Measurements from ENCODE around the gene C1QL2. TPM values are rescaled to one million over a fixed set of nuclear protein-coding genes. Genes with fewer than 3 reads are reported as not detected.
A peak's percentile ranks its signal among the peaks of the same experiment; 100 is the strongest.

C1QL2 gene
- total RNA-seq, 1 experiment from 2014 or later = 0.81 TPM

- Histone ChIP-seq H2BK120ac (ENCODE audit: low read depth, low read length, poor library complexity, severe bottlenecking) (no peak overlapping the region), H3K9ac (ENCODE audit: extremely low read depth, insufficient read length, low read length) (no peak overlapping the region), H2BK15ac (ENCODE audit: low read depth, low read length) (no peak overlapping the region), H3K18ac (ENCODE audit: insufficient read length, low read depth, low read length) (peak overlapping the region; percentile 50), H3K79me1 (ENCODE audit: insufficient read depth, low read depth, low read length, poor library complexity, severe bottlenecking) (no peaks in the 10 kb centered on the region), H3K4me1 (ENCODE audit: insufficient read depth, low read length) (peaks cover 16% of the 10 kb centered on the region), H4K8ac (replicated peaks; ENCODE audit: insufficient read length, low read depth, low read length) (no peak overlapping the region), H2BK20ac (ENCODE audit: low read depth, low read length, poor library complexity, severe bottlenecking) (no peak overlapping the region), H3K27ac (ENCODE audit: insufficient read length, low read depth, low read length) (no peak overlapping the region), H2AFZ (ENCODE audit: low read length) (no peak overlapping the region), H4K5ac (ENCODE audit: insufficient read length, low read depth, low read length) (no peak overlapping the region), H3K14ac (ENCODE audit: insufficient read depth, low read length) (no peak overlapping the region), H3K79me2 (ENCODE audit: insufficient read depth, low read length) (no peaks in the 10 kb centered on the region), H3T11ph (ENCODE audit: low read length) (no peak overlapping the region), H2BK5ac (ENCODE audit: insufficient read length, low read length) (no peak overlapping the region), H3K56ac (ENCODE audit: insufficient read length, low read depth, low read length) (no peak overlapping the region), H3K9me3 (ENCODE audit: control insufficient read depth, low read depth, low read length) (no peaks in the 10 kb centered on the region), H4K91ac (ENCODE audit: insufficient read length, low read depth, low read length) (no peak overlapping the region), H3K27me3 (ENCODE audit: insufficient read depth, low read length) (no peaks in the 10 kb centered on the region; the same call in 1 of the 2 replicates), H2AK5ac (ENCODE audit: insufficient read length, low read length) (no peak overlapping the region), H4K20me1 (ENCODE audit: control insufficient read depth, insufficient read depth, insufficient read length) (no peaks in the 10 kb centered on the region), H3K4ac (ENCODE audit: low read depth, low read length) (no peak overlapping the region), H3K4me2 (ENCODE audit: insufficient read depth, insufficient read length, low read length) (no peak overlapping the region), H3K23me2 (ENCODE audit: insufficient read length, low read depth, low read length, poor library complexity, severe bottlenecking) (no peaks in the 10 kb centered on the region), H2BK12ac (ENCODE audit: insufficient read length, low read depth, low read length) (no peak overlapping the region), H3K23ac (ENCODE audit: insufficient read length, low read depth, low read length) (no peak overlapping the region)
- H3K27ac Mint-ChIP-seq = peak overlapping the region in 1 of 3 experiments; percentile 37; a peak in 1 of 7 replicates
- H3K4me1 Mint-ChIP-seq = peaks cover 61% of the 10 kb centered on the region in 2 experiments
- no peak overlapping the region for H3K4me3 Mint-ChIP-seq
- TF ChIP-seq CTCF (conservative IDR thresholded peaks at IDR 0.05) = no peak
- no CpG with 5 or more reads among the region's 3 CpGs for WGBS (ENCODE audit: extremely low coverage, insufficient read length, low lambda C conversion rate)
- peak; percentile 18 for DNase-seq
- H3K9me3 Mint-ChIP-seq = peaks cover 19 to 20% of the 10 kb centered on the region in 2 experiments
- peaks cover 13% of the 10 kb centered on the region for H3K27me3 Mint-ChIP-seq (ENCODE audit: low read depth)
- H3K36me3 Mint-ChIP-seq (ENCODE audit: insufficient read depth in 1 of 3, low read depth in 3 of 3) = peaks cover 9 to 20% (median 13%) of the 10 kb centered on the region in 3 experiments
Observed at GRCh38 chr2:119114266-119114665, 44.3 kb downstream of the C1QL2 start.
